Measurements from ENCODE around the gene LEPROT. TPM values are rescaled to one million over a fixed set of nuclear protein-coding genes. Genes with fewer than 3 reads are reported as not detected.

LEPROT gene
- total RNA-seq, 1 experiment from 2014 or later = 25.7 TPM

DNA sequence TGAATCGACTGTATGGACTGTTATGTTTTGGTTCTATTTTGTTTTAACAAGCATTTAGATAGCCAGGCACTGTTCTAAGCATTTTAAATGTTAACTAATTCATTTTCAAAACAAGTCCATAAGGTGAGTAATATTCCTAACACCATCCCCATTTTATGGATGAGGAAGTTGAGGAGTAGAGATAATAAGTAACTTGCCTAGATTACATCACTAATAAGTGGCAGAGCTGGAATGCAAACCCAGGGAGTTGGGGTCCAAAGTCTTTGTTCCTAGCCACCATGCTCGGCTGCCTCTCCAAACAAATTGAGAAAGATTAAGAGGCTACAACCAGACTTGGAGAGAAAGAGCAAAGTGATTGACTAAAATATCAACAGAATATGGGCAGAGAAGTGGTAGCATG is 12.6 kb upstream of the LEPROT start (continued):
- TF ChIP-seq, protein P1, sequence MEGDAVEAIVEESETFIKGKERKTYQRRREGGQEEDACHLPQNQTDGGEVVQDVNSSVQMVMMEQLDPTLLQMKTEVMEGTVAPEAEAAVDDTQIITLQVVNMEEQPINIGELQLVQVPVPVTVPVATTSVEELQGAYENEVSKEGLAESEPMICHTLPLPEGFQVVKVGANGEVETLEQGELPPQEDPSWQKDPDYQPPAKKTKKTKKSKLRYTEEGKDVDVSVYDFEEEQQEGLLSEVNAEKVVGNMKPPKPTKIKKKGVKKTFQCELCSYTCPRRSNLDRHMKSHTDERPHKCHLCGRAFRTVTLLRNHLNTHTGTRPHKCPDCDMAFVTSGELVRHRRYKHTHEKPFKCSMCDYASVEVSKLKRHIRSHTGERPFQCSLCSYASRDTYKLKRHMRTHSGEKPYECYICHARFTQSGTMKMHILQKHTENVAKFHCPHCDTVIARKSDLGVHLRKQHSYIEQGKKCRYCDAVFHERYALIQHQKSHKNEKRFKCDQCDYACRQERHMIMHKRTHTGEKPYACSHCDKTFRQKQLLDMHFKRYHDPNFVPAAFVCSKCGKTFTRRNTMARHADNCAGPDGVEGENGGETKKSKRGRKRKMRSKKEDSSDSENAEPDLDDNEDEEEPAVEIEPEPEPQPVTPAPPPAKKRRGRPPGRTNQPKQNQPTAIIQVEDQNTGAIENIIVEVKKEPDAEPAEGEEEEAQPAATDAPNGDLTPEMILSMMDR (IDR thresholded peaks at IDR 0.05 in 2 of 3, conservative IDR thresholded peaks at IDR 0.05 in 1 of 3; ENCODE audit: borderline replicate concordance in 1 of 3, insufficient read depth in 1 of 3, low read depth in 2 of 3, low read length in 2 of 3) = no peak
- TF ChIP-seq TCF7L2 (IDR thresholded peaks at IDR 0.05; ENCODE audit: borderline replicate concordance, extremely low read depth, insufficient read depth, insufficient read length) = no peak

DNA sequence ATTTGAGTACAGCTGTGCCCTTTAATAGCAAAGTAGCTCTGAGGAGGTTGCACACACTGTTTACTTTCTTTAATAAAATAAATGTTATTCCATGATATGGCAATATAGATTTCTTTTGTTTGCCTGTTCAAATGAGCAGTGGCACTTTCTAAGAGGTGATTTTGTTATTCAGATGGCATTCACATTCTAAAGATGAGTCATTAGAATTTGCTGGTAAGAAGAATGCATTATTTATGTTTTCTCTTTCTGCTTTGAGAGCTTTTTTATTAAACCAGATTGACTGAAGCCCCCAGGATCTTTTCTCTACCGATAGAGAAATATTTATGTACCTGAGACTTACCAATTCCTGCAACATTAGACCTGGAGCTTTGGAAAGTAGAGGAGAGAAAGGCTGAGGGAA is 11.2 kb upstream of the LEPROT start:
- Histone ChIP-seq H3K27ac (ENCODE audit: low read depth, low read length) (no peak overlapping the region), H3K9me2 (ENCODE audit: insufficient read depth) (no peaks in the 10 kb centered on the region), H3K4me1 (ENCODE audit: control insufficient read depth in 1 of 2, insufficient read depth in 2 of 2, low read length in 2 of 2) (no peaks in the 10 kb centered on the region), H3K4me3 (replicated peaks in 1 of 2; ENCODE audit: low read depth in 1 of 2, low read length in 2 of 2) (no peak overlapping the region), H3K27me3 (ENCODE audit: insufficient read depth, low read length) (no peaks in the 10 kb centered on the region), H4K20me1 (ENCODE audit: insufficient read depth) (no peaks in the 10 kb centered on the region), H3K36me3 (ENCODE audit: control insufficient read depth in 1 of 2, insufficient read depth in 2 of 2, low read length in 2 of 2) (no peaks in the 10 kb centered on the region), H3K4me2 (ENCODE audit: low read length) (no peak overlapping the region), H2AFZ (ENCODE audit: low read depth, low read length, poor library complexity, severe bottlenecking) (no peak overlapping the region), H3K79me2 (ENCODE audit: insufficient read depth, low read length) (no peaks in the 10 kb centered on the region), H3K9me3 (ENCODE audit: control insufficient read depth in 1 of 2, insufficient read depth in 1 of 2, low read depth in 1 of 2, low read length in 2 of 2) (no peaks in the 10 kb centered on the region), H3K9ac (ENCODE audit: low read length) (no peak overlapping the region)
- no peak for ATAC-seq
- intact Hi-C loops (cut with micrococcal nuclease) = no loop called here
- ChIA-PET RAD21 (ENCODE audit: low non-redundant PET in 1 of 2, low total read pairs in 2 of 2, uncharacterized antibody in 2 of 2, unreplicated experiment in 2 of 2) (no interaction called here), POLR2A (no interaction called here), CTCF (no interaction called here)
- DNase-seq (ENCODE audit: low read depth, low spot score) = no peak
- BruUV-seq (replicated peaks) = no TSS peak
- TF ChIP-seq SIN3A (IDR thresholded peaks at IDR 0.05; ENCODE audit: low read depth) (no peak), POLR2AphosphoS5 (IDR thresholded peaks at IDR 0.05; ENCODE audit: low read depth, low read length) (no peak), YY1 (IDR thresholded peaks at IDR 0.05; ENCODE audit: extremely low read depth, insufficient replicate concordance, low read depth, low read length) (no peak), EZH2 (IDR thresholded peaks at IDR 0.05) (no peak), EGR1 (IDR thresholded peaks at IDR 0.05; ENCODE audit: low read depth) (no peak), SRF (IDR thresholded peaks at IDR 0.05; ENCODE audit: low read depth) (no peak), POLR2A (IDR thresholded peaks at IDR 0.05; ENCODE audit: borderline replicate concordance, extremely low read depth, insufficient read depth, insufficient read length) (no peak), ZNF274 (IDR thresholded peaks at IDR 0.05; ENCODE audit: low read depth, low read length) (no peak), CBX3 (IDR thresholded peaks at IDR 0.05; ENCODE audit: low read depth) (no peak), FOSL1 (IDR thresholded peaks at IDR 0.05; ENCODE audit: low read depth) (no peak)
- TF ChIP-seq, protein P2, sequence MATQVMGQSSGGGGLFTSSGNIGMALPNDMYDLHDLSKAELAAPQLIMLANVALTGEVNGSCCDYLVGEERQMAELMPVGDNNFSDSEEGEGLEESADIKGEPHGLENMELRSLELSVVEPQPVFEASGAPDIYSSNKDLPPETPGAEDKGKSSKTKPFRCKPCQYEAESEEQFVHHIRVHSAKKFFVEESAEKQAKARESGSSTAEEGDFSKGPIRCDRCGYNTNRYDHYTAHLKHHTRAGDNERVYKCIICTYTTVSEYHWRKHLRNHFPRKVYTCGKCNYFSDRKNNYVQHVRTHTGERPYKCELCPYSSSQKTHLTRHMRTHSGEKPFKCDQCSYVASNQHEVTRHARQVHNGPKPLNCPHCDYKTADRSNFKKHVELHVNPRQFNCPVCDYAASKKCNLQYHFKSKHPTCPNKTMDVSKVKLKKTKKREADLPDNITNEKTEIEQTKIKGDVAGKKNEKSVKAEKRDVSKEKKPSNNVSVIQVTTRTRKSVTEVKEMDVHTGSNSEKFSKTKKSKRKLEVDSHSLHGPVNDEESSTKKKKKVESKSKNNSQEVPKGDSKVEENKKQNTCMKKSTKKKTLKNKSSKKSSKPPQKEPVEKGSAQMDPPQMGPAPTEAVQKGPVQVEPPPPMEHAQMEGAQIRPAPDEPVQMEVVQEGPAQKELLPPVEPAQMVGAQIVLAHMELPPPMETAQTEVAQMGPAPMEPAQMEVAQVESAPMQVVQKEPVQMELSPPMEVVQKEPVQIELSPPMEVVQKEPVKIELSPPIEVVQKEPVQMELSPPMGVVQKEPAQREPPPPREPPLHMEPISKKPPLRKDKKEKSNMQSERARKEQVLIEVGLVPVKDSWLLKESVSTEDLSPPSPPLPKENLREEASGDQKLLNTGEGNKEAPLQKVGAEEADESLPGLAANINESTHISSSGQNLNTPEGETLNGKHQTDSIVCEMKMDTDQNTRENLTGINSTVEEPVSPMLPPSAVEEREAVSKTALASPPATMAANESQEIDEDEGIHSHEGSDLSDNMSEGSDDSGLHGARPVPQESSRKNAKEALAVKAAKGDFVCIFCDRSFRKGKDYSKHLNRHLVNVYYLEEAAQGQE (IDR thresholded peaks at IDR 0.05; ENCODE audit: low read depth) = no peak
- TF ChIP-seq, protein P1 (IDR thresholded peaks at IDR 0.05 in 2 of 3, conservative IDR thresholded peaks at IDR 0.05 in 1 of 3; ENCODE audit: borderline replicate concordance in 1 of 3, insufficient read depth in 1 of 3, low read depth in 2 of 3, low read length in 2 of 3) = no peak
- TF ChIP-seq, protein P3, sequence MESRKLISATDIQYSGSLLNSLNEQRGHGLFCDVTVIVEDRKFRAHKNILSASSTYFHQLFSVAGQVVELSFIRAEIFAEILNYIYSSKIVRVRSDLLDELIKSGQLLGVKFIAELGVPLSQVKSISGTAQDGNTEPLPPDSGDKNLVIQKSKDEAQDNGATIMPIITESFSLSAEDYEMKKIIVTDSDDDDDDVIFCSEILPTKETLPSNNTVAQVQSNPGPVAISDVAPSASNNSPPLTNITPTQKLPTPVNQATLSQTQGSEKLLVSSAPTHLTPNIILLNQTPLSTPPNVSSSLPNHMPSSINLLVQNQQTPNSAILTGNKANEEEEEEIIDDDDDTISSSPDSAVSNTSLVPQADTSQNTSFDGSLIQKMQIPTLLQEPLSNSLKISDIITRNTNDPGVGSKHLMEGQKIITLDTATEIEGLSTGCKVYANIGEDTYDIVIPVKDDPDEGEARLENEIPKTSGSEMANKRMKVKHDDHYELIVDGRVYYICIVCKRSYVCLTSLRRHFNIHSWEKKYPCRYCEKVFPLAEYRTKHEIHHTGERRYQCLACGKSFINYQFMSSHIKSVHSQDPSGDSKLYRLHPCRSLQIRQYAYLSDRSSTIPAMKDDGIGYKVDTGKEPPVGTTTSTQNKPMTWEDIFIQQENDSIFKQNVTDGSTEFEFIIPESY (IDR thresholded peaks at IDR 0.05; ENCODE audit: extremely low read depth, insufficient replicate concordance, low read length) = no peak
- TF ChIP-seq, protein P4, sequence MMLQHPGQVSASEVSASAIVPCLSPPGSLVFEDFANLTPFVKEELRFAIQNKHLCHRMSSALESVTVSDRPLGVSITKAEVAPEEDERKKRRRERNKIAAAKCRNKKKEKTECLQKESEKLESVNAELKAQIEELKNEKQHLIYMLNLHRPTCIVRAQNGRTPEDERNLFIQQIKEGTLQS (IDR thresholded peaks at IDR 0.05) = no peak
